Endothelial cell of umbilical vein (primary cell): ENCODE results near the gene USP25. TPM values are rescaled to one million over a fixed set of nuclear protein-coding genes. Genes with fewer than 3 reads are reported as not detected.

Source experiments
- BruUV-seq: library from RNA; stranded (reverse); fragments of 400-500 nt; replicated peaks from 2 replicates; lab custom pipeline; 2021; lab: Mats Ljungman, UMichigan
- CTCF ChIA-PET: fragments of 300-600, 350-600 bp; sonication (Branson Sonifier 250); formaldehyde crosslinking; loops from one replicate; lab custom pipeline; 2021; ENCODE audit warnings: antibody characterized with exemption, inconsistent platforms; lab: Charles Lee
- POLR2A ChIA-PET: fragments of 300-600, 350-600 bp; sonication (Branson Sonifier 250); formaldehyde crosslinking; loops from one replicate; lab custom pipeline; 2021; ENCODE audit warnings: antibody characterized with exemption, inconsistent platforms; lab: Charles Lee
- DNase-seq: peaks from one replicate; pipeline ENCODE4 v3.0.0-alpha.2; 2011; ENCODE audit warnings: low read depth, low spot score
- FAIRE-seq: peaks from 2 replicates; lab custom pipeline; 2011; peaks lifted over from hg19 to GRCh38; lab: Jason Lieb, UNC
- H2AFZ ChIP-seq: 2 replicates; pipeline ENCODE4 v1.6.0; 2012; ENCODE audit warnings: low read depth, low read length, control low read depth, inconsistent platforms
- H3K27ac ChIP-seq: 2 replicates; pipeline ENCODE4 v1.5.1; 2011; ENCODE audit warnings: low read depth, mild to moderate bottlenecking, control low read depth, low read length, moderate library complexity; ENCODE audit not compliant: insufficient read depth
- H3K27me3 ChIP-seq, 2 experiments: 2 replicates each; pipeline versions ENCODE4 v1.6.0 to v1.6.1; 2011; ENCODE audit warnings: low read length in 2 of 2, mixed read lengths in 1 of 2; ENCODE audit not compliant: control insufficient read depth in 2 of 2, insufficient read depth in 2 of 2
- H3K36me3 ChIP-seq, 2 experiments: 2 replicates in 1 of 2; 3 replicates in 1 of 2; pipeline ENCODE4 v1.5.1; 2011; ENCODE audit warnings: low read length in 2 of 2, mild to moderate bottlenecking in 1 of 2, moderate library complexity in 1 of 2; ENCODE audit not compliant: control insufficient read depth in 2 of 2, insufficient read depth in 2 of 2; ENCODE audit errors: extremely low read depth in 1 of 2
- H3K4me1 ChIP-seq: 3 replicates; pipeline ENCODE4 v1.5.1; 2011; ENCODE audit warnings: mild to moderate bottlenecking, low read length; ENCODE audit not compliant: control insufficient read depth, insufficient read depth; ENCODE audit errors: extremely low read depth
- H3K4me2 ChIP-seq: 2 replicates; pipeline ENCODE4 v1.6.1; 2011; ENCODE audit warnings: low read length, control low read depth, mixed read lengths; ENCODE audit not compliant: insufficient read depth
- H3K4me3 ChIP-seq, 3 experiments: fragments of 200-600 bp in 1 of 3; sonication (generic), shearing (Covaris generic) in 1 of 3; replicated peaks in 1 of 3; 2 replicates each; pipeline ENCODE4 v1.5.1; 2011 to 2016; ENCODE audit warnings: control low read depth in 3 of 3, low read length in 3 of 3, mild to moderate bottlenecking in 2 of 3, inconsistent platforms in 1 of 3, low read depth in 1 of 3, moderate library complexity in 1 of 3; ENCODE audit not compliant: insufficient read depth in 1 of 3
- H3K79me2 ChIP-seq: 2 replicates; pipeline ENCODE4 v1.6.0; 2012; ENCODE audit warnings: low read length, inconsistent platforms; ENCODE audit not compliant: control insufficient read depth, insufficient read depth
- H3K9ac ChIP-seq: replicated peaks from 2 replicates; pipeline ENCODE3; 2011; ENCODE audit warnings: low read length, control low read depth; ENCODE audit not compliant: insufficient read depth; ENCODE audit errors: extremely low read depth
- H3K9me1 ChIP-seq: replicated peaks from 3 replicates; pipeline ENCODE4 v1.6.0; 2011; ENCODE audit warnings: mild to moderate bottlenecking, low read length; ENCODE audit not compliant: control insufficient read depth, insufficient read depth; ENCODE audit errors: extremely low read depth
- H3K9me3 ChIP-seq: replicated peaks from 2 replicates; pipeline ENCODE4 v1.5.1; 2012; ENCODE audit warnings: low read length, inconsistent platforms; ENCODE audit not compliant: control insufficient read depth, insufficient read depth
- H4K20me1 ChIP-seq: replicated peaks from 2 replicates; pipeline ENCODE3; 2011; ENCODE audit warnings: mild to moderate bottlenecking, low read length; ENCODE audit not compliant: control insufficient read depth, insufficient read depth; ENCODE audit errors: extremely low read depth
- CTCF ChIP-seq, 2 donors: IDR thresholded peaks; 1 replicate in 1 of 2; 2 replicates in 1 of 2; pipeline ENCODE4 v1.5.1; 2011; ENCODE audit warnings: low read length in 2 of 2, mild to moderate bottlenecking in 2 of 2, moderate library complexity in 2 of 2, control low read depth in 1 of 2, inconsistent platforms in 1 of 2, low read depth in 1 of 2; ENCODE audit not compliant: insufficient read depth in 1 of 2; ENCODE audit errors: extremely low read depth in 1 of 2
- EZH2 ChIP-seq: IDR thresholded peaks from 2 replicates; pipeline ENCODE4 v1.6.1; 2012; ENCODE audit warnings: borderline replicate concordance, low read depth, mild to moderate bottlenecking, moderate library complexity, low read length, inconsistent platforms; ENCODE audit not compliant: severe bottlenecking
- FOS ChIP-seq: IDR thresholded peaks from 2 replicates; pipeline ENCODE4 v1.6.1; 2011; ENCODE audit warnings: mild to moderate bottlenecking, low read length, moderate library complexity, borderline replicate concordance; ENCODE audit not compliant: insufficient read depth
- GATA2 ChIP-seq: IDR thresholded peaks from 2 replicates; pipeline ENCODE4 v1.7.0; 2011; ENCODE audit warnings: low read depth, mild to moderate bottlenecking, moderate library complexity, mixed read lengths, low read length; ENCODE audit not compliant: insufficient read length, insufficient read depth
- JUN ChIP-seq: IDR thresholded peaks from 2 replicates; pipeline ENCODE4 v1.6.1; 2011; ENCODE audit warnings: borderline replicate concordance, low read depth; ENCODE audit not compliant: insufficient read length, insufficient read depth
- MAX ChIP-seq: IDR thresholded peaks from 2 replicates; pipeline ENCODE4 v1.6.1; 2011; ENCODE audit not compliant: insufficient read depth, insufficient read length
- MYC ChIP-seq: IDR thresholded peaks from one replicate; pipeline ENCODE4 v1.6.1; 2011; ENCODE audit warnings: mild to moderate bottlenecking, low read depth, low read length
- POLR2A ChIP-seq: IDR thresholded peaks from 2 replicates; pipeline ENCODE4 v1.6.1; 2012; ENCODE audit warnings: low read depth, mild to moderate bottlenecking, control low read depth, low read length
- POLR2AphosphoS5 ChIP-seq: IDR thresholded peaks from 2 replicates; pipeline ENCODE4 v1.6.1; 2012; ENCODE audit warnings: low read depth, mild to moderate bottlenecking, control low read depth, low read length, moderate library complexity; ENCODE audit not compliant: insufficient read depth
- dilution Hi-C: fragments of 300-500 bp; cut with MboI; formaldehyde crosslinking; loops from one replicate; pipeline ENCODE4 v1.15.0; 2019; ENCODE audit warnings: low sequenced_read_pairs; ENCODE audit not compliant: extremely low pct_ligation_motif_present
- intact Hi-C: fragments of 100-400 bp; cut with micrococcal nuclease; formaldehyde crosslinking; loops from one replicate; pipeline ENCODE4 v1.10.0; 2022
- polyA plus RNA-seq, 4 experiments: library from polyadenylated mRNA; depleted of rRNA in 3 of 4; stranded (reverse) in 3 of 4; unstranded in 1 of 4; fragments of >200 nt; gene quantifications; 2 replicates each; pipeline versions ENCODE4 v1.2.1 to v1.2.3, GENCODE V29; 2011 to 2012; ENCODE audit warnings: missing spikeins in 1 of 4
- total RNA-seq: library from RNA; stranded (reverse); gene quantifications from 2 replicates; pipeline ENCODE4 v1.2.3, GENCODE V29; 2021

USP25 gene
- total and polyA plus RNA-seq, 2 donors (not counting 3 experiments of a cell fraction or from before 2014, with no cell fraction given): 14.4 to 67.5 TPM

DNA sequence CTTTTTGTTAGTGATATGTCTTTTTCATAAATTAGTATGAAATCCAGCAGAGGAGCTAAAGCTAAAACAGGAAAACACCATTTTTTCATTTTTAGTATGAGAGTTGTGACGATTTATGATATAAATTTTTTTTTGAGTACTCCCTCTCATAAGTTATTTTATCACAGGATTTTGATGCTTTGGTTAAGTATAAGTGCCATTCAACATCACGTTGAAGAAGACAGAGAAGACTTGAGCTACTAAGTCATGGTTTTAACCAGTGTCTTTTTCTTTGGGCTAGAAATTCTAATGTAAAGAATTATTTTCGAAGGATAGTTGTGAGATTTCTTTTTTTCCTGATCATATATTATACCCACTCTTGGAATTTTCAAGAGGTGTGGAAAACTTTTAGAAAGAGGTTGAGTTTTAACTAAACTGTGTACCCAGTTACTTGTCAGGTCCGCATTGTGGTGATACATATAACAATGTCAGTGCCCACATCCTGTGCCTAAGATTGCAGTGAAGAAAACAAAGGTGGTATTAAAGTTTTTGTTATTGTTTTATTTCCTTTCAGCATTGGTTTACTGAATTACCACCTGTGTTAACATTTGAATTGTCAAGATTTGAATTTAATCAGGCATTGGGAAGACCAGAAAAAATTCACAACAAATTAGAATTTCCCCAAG, 93.8 kb downstream of the USP25 start:
- Histone ChIP-seq H3K9me3 (no peaks in the 10 kb centered on the region), H3K9me1 (no peaks in the 10 kb centered on the region), H3K79me2 (peaks cover 11% of the 10 kb centered on the region), H3K4me2 (no peak overlapping the region), H2AFZ (no peak overlapping the region), H3K9ac (no peak overlapping the region), H3K27me3 (no peaks in the 10 kb centered on the region), H4K20me1 (no peaks in the 10 kb centered on the region), H3K36me3 (peaks cover 2 to 23% of the 10 kb centered on the region in 2 experiments), H3K4me1 (peaks cover 20% of the 10 kb centered on the region), H3K27ac (no peak overlapping the region), H3K4me3 (no peak overlapping the region)
- ChIA-PET CTCF (no interaction called here), POLR2A (no interaction called here)
- no peak for DNase-seq
- BruUV-seq: no TSS peak
- FAIRE-seq: no peak
- dilution Hi-C loops: no loop called here
- intact Hi-C loops: loop anchor here (5.0 kb wide), 1 partner anchor 141 kb away; no protein-coding TSS in a partner anchor
- no peak for TF ChIP-seq POLR2A
- TF ChIP-seq POLR2AphosphoS5: no peak

DNA sequence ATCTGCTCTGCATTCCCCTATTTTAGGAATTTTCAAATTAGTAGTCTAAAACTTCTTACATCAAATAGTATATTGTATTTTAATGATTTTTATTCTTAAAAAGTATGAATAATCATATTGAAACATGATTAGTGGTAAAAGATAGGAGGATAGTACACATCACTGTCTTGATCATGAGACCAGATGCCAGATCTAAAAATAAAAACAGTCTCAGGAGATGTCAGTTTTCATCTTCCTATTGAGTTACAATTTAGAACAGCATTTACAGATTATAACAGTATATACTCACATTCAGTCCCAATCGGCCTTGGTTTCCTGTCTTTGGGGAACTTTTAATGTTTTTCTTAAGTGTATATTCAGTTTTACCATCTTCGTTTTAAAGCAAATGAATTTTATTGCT, 95.9 kb downstream of the USP25 start:
- Histone ChIP-seq H2AFZ (no peak overlapping the region), H3K27ac (no peak overlapping the region), H3K4me1 (peaks cover 11% of the 10 kb centered on the region), H3K9ac (no peak overlapping the region), H4K20me1 (no peaks in the 10 kb centered on the region), H3K4me3 (no peak overlapping the region), H3K9me1 (no peaks in the 10 kb centered on the region), H3K9me3 (no peaks in the 10 kb centered on the region), H3K36me3 (peaks cover 2 to 17% of the 10 kb centered on the region in 2 experiments), H3K27me3 (no peaks in the 10 kb centered on the region), H3K79me2 (peaks cover 11% of the 10 kb centered on the region), H3K4me2 (no peak overlapping the region)
- DNase-seq: no peak
- dilution Hi-C loops (no loop called here), intact Hi-C loops (loop anchor here (1.0 to 5.0 kb wide), 3 partner anchors 94 to 963 kb away; no protein-coding TSS in a partner anchor)
- TF ChIP-seq JUN (no peak), MYC (no peak), CTCF (IDR thresholded peaks at IDR 0.05; ENCODE audit: extremely low read depth in 1 of 2, insufficient read depth in 1 of 2, low read depth in 1 of 2, low read length in 2 of 2) (no peak), GATA2 (no peak), MAX (no peak), EZH2 (no peak), POLR2AphosphoS5 (no peak), FOS (no peak), POLR2A (no peak)
- FAIRE-seq: no peak
- POLR2A ChIA-PET: no interaction called here
- no TSS peak for BruUV-seq
- CTCF ChIA-PET: interaction anchor here (1.5 kb wide), 1 partner anchor 96 kb away, joined by 5 read pairs; the partner anchor contains the start of gene USP25
